Pulmonary artery endothelial cell (primary cell): Measurements from ENCODE around the gene TCF3. TPM values are rescaled to one million over a fixed set of nuclear protein-coding genes. Genes with fewer than 3 reads are reported as not detected.
"Not testable (repeated sequence)": the region's sequence is repeated elsewhere in the genome, so short reads cannot be mapped to it uniquely, and the experiment has no call there.

Experiments
- DNase-seq: peaks from one replicate; pipeline ENCODE4 v3.0.0-alpha.2; 2011; ENCODE audit warnings: low read depth, low spot score
- total RNA-seq: library from RNA; depleted of rRNA; stranded (reverse); fragments of >200 nt; gene quantifications from 2 replicates; pipeline ENCODE4 v1.2.3, GENCODE V29; 2014

The TCF3 gene
- total RNA-seq, 1 donor from 2014 or later = 150 TPM

DNA sequence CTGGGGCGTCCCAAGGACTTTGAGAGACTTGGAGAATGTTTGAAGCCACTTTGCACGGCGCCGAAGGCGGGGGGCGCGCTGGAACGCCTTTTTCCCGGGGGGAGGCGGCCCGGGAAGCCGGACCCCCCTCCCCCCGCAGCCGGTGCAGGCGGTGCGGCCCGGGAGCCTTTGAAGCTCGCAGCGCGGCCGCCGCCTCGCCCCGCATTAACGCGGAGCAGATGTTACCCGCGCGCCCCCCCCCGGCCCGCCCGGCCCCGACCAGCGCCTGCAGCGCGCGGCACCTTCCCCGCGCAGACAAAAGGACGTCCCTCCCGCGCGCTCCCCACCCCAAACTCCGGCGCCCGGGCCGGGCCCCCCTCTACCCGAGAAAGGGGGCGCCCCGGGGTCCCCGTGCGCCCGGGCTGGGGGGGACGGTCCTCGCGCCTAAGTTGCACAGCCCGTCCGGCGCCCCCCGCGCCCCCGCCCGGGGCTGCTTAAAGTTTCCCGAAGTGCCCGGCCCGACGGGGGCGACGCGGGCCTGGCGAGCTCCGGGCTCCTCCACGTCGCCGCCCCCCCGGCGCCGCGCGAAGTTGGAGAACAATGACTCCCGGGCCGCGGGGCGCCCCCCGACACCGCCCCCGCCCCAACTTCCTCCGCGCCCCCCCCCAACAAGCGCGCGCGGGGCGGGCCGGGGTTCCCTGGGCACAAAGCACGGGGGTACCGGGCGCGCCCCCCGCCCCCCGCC lies 685 bp downstream of the TCF3 start:
- no peak for DNase-seq

DNA sequence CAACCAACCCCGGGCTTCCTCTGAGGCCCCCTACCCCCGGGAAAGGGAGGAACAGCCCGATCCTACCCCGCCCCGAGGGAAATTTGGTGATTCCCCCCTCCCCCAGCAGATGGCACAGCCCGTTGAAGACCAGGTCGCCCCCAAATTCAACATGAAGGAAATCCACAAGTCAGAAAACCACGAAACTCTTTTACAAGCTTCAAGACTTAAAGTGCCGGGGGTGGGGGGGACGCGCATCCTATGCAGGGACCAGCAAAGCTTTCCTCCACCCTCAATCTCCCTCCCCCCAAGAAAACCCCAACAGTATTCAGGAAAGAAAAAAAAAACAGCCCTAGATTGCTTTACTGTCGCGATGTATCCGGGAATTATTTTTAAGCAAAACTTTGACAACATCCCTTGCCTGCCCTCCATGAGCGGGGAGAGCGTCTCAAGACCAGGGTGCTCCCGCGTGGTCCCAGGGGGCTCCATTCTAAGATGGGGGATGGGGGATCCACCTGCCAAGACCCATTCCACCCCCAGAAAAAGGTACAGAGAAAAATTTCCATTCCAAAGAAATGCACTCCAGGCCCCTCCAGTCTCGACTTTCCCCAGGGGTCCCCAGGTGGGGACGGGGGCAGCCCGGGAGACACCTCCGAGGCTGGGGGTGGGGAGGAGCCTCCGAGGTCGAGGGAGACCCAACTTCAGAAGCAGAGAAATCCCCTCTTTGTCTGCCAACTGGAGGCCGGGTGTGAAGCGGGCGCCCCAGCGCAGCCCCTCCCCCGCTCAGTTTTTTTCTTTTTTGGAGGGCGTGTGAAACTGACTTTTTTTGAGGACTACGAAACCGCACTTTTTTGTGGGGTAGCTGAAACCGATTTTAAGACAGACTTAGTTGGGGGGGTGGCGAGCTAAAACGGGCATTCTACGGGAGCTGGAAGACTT lies 1.5 kb downstream of the TCF3 start:
- DNase-seq = no peak

DNA sequence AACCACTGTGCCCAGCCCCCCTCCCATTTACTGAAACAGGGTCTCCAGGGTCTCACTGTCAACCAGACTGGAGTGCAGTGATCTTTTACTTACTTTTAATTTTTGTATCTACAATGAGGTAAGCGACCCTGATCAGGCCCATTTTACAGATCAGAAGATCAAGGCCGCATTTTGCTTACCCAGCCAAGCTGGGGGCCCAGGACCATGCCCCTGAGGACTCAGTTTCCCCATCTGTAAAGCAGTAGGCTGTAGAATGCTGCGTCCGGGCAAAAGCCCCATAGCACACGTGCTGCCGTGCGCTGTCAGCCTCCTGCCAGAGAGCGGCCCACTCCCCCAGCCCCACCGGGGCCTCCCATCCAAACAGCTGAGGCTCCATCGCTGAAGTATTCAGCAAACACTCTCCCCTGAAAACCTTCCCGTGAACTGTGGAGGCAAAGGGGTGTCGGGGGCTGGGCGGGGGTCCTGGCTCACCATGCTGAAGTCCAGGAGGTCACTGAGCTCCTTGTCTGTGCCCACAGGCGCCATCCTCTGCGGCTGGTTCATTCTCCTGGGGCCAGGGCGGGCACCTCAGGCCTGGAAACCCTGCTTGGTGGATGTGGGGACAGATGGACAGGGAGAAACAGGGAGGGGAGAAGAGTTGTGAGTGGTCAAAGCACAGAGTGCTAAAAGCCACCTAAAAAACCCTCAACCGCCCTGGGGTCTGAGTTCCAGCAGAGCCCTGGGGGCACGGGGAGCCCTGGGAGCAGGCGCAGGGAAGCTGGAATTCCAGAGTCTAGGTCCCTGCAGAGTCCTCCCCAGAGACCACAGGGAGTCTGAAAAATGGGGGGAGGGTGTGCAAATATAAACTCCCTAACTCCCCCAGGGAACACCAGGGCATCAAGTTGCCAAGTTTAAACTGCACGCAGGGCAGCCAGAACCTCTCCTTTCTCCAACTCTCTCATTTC lies 2.4 kb downstream of the TCF3 start:
- no peak for DNase-seq

DNA sequence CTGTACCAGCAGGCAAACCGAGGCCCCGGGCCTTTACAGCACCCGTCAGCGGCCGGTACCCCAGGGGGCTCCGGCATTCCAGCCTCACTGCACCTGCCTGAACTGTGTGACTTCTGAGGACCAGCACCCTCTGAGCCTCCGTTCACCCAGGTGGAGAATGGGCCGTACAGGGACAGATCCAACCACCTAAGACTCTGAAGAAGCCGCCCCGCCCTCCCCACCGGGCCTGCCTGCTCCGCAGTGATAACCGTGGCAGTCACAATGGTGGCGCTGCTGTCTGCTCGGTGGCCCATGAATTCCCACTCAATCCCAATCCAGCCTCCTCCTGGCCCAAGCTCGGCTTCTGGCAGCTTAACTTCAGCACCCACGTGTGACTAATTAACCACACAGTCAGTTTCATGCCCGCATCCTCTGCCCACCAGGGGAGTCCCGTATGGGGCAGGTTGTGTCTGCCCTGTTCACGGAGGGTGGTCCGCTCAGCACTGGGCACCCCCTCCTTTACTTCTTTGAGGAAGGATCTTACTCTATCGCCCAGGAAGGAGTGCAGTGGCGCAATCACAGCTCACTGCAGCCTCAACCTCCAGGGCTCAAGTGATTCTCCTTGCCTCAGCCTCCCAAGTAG lies 3.4 kb downstream of the TCF3 start:
- no peak for DNase-seq

DNA sequence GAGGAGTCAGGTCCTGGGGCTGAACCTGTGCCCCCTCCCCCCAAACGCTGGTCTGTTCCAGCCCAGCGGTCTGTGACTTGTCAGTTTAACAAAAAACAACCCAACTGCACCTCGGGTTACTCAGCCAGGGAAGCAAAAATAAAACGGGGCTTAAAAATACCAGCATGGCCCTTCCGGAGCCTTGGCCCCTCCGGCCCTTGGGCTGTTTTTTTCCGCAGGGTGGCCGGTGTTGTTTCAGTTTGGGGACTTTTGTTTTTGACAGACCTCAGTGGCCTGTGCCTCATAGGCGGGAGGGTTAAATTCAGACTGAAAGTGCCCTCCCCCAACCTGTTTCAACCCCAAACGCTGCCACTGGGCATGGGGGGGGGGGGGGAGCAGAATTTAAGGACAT lies 4.0 kb downstream of the TCF3 start:
- no peak for DNase-seq

DNA sequence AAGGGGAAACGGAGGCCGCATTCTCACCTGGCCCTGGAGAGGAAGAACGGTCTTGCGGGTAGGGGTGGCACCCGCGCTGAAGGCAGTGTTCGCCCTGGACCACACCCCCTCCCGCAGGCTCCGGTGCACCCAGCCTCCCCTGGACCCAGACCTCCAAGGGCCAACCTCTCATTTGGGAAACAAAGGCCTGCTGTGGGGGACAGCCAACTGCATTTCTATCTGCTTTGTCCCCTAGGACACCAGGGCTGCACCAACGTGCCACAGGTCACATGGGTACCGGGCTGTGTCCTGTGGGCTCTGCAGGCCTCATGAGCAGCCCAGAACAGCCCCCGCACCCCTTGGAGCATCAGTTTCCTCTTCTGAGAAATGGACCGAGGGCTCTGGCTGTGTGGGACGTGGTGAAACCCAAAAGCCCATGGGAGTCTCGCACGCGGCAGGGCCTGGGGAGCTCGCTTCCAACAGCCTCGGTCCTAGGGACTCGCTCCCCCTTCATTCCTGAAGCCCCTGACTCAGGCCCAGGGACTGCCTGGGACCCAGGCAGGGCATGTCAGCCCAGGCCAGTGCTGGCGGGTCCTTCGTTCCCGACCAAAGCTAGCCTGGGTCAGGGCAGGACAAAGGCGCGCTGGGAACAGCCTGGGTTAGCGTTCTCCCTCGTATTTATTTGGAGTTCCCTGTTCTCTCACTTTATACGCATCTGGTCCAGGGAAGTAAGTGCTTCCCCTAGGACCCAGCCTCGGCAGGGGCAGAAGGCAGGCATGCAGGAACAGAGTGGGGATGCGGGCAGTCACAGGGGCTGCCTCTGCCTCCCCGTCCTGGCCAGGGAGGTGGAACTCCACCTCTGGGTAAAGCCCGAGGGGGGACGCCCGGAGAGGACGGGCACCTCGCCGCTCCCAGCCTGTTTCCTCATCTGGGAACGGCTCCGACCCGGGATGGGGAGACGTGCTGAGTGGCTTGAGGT lies 4.6 kb downstream of the TCF3 start:
- DNase-seq = no peak

DNA sequence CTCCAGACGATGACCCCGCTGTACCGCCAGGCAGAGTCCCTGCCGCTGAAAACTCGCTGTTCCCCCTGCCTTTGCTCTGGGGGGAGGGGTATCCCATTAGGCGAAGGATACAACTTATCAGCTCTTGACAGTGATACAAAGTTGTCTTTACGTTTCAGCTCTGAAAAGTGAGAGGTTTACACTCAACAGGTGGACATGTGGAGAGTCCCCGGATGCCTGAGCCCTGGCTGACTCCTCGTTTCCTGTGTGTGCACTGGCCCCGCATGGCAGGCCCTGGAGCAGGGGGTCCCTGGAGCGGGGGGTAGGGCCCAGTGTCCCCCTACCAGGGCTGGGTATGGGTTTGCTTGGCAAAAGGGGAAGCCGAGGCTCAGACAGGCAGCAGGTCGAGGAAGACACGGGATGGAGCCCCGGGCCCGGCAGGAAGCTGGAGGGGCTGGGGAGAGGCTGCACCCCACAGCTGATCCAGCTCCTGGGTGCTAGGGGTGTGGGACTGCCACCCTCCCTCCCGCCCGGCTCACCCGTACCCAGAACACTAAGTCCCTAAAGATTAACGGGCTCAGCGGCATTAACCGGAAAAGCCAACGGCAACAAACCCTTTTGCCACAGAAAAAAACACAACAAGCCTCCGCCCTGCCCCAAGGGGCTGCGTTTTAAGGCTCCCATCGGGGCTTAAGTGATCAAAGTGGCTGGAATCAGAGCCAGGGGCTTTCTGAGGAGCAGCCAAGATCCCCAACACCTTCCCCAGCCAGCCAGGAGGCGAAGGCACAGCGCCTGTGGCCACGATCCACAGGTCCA lies 5.6 kb downstream of the TCF3 start:
- DNase-seq = no peak

DNA sequence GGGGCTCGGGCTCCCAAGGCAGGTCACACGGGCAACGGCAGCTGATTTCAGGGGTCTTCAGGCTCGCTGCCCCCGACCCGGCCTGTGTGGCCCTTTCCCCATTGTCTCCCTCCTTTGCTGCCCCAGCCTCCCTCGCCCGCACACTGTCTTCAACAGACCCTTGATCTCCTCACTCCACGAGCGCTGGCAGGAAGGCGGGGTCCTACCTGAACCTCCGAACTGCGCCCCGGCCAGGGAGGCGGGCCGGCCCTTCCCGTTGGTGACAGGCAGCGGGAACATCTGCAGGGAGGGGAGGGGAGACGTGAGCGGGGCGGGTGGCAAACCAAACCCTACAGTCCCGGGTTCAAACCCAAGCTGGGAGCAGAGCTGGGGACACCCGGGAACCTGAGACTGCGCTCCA lies 6.3 kb downstream of the TCF3 start:
- DNase-seq = no peak

DNA sequence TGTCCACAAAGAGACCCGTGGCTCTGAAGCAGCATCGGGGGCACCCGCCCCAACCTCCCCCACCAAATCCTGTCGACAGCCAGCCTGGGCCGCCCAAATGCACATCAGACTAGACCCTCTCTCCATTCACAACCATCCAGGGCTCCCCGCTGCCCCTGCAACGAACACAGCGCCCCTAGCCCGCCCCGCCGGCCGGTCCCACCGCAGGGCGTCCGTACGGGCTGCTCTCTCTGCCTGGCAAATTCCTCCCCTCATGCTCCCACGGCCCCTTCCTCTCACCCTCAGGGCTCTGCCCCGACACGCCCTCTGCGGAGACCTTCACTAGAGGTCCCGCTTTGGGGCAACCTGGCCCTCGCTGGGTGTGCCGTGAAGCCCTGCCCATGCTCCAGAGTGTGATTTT lies 7.1 kb downstream of the TCF3 start:
- DNase-seq = no peak

DNA sequence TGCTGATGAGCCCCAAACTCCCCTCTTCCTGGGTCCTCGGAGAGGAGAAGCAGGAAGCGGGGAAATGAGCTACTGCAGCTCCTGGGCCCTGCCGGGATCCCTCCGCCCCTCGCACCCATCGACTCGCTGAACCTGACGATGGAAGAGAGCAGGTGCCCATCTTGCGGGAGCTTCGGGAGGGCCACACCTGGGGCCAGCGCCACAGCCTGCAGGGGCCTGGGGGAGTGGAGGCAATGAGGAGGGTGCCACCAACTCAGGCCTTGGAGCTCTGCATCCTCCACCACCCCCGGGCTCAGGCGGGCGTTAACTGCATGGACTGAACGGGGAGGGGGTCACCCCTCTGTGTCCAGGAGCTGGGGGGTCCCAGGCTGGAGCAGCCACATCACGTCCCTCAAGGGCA lies 8.3 kb downstream of the TCF3 start:
- no peak for DNase-seq

DNA sequence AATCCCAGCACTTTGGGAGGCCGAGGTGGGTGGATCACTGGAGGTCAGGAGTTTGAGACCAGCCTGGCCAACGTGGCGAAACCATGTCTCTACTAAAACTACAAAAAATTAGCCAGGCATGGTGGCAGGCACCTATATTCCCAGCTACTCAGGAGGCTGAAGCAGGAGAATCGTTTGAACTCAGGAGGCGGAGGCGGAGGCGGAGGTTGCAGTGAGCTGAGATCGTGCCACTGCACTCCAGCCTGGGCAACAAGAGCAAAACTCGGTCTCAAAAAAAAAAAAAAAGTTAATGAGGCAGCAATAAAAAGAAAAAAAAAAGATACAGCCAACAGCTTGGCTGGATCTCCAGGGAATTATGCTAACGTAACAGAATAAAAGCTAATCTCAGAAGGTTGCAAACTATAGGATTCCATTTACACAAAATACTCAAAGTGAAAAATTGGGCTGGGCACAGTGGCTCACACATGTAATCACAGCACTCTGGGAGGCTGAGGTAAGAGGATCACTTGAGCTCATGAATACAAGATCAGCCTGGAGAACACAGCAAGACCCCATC lies 11.4 kb downstream of the TCF3 start:
- DNase-seq = not testable (repeated sequence)

DNA sequence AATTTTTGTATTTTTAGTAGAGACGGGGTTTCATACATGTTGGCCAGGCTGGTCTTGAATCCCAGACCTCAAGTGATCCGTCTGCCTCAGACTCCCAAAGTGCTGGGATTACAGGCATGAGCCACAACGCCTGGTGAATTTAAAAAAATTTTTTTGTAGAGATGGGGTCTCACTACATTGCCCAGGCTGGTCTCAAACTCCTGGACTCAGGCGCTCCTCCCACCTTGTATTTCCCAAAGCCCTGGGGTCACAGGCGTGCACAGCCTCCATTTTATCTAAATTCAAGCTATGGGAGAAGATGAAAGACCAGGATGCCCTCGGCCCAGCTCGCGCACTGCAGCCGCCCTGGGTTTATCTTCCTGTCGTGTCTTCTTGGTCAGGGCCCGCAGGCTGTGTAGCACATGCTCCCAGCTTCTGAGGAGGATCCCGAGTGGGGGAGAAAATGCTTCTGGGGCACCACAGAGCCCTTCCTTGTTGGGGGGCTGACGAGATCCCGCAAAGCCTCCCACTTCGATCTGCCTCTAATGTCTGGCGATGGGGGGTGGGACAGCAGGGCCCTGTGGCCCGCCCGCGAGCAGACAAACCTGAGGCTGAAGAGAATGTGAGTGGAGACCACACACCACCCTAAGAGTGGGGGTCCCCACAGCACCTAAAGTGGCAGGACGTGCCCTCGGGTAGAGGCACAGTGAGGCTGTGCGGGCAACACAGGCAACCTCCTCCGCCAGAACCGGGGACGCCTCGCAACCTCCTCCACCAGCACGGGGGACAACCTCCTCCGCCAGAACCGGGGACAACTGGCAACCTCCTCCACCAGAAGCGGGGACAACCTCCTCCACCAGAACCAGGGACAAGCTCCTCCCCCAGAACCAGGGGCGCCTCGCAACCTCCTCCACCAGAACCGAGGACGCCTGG lies 15.8 kb downstream of the TCF3 start:
- no peak for DNase-seq

DNA sequence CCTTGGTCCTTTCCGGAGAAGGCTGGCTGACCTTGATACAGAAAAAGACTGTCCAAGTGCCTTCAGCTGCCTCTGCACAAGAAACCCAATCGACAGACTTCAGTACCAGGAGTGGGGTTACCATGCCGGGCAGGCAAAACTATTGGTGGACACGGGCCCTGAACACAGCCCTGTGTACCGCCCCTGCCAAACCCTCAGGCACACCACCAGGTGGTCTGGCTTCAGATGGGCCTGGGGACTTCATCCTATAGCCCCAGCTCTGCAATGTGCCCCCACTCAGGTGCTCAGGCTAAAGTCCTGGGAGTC lies 17.5 kb downstream of the TCF3 start:
- DNase-seq = no peak

DNA sequence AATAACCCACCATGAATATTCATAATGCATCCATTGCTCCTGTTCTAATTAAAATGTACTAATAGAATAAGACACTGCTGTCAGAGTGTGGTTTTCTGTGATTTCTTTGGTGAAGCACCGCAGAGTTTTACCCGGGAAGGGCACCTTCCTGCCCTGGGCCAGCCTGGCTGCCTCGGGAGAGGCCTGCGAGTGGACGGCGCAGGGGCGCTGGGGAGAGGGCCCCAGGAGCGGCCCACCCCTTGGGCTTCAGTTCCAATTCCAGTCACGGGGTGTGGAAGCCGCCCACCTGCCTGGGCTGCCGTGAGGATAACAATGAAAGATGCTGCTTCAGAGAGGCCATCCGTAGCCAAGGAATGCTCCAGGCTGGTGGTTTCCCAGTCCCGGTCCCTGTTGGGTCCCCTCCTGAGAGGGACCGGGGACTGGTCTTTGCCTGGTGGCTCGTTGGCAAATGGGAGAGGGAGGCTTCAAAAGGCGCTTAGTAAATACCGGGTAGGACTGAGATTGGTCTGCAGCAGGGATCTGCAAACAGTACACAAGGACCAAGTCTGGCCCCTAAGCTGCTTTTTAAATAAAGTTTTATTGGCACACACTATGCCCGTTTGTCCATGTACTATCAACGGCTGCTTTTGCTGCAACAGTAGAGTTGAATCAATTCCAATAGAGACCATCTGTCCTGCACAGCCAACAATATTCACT lies 18.0 kb downstream of the TCF3 start:
- no peak for DNase-seq

DNA sequence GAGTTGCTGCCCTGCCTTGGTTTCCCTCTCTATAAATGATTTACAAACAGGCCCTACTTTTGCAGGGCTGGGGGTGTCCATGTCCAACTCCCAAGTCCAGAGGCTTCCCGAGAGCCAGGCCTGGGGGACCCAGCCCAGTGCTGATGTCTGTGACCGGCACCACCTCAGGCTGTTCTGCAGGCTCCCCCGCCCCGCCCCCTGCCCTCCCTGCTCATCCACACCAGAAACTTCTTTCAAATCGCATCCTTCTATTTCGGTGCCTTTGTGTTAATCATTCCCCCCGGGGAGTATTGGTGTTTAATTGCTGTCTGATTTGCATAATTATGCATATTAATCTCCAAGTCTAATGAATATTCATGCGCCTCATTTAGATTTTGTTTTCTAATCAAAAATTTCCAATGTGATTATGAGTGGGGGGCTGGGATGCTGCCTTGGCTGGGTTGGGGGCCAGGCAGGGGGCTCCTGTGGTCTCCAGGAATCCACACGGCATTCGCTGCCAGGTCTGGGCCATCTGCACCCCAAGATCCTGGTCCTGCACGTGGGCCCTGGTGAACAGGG lies 19.1 kb downstream of the TCF3 start:
- DNase-seq = no peak

DNA sequence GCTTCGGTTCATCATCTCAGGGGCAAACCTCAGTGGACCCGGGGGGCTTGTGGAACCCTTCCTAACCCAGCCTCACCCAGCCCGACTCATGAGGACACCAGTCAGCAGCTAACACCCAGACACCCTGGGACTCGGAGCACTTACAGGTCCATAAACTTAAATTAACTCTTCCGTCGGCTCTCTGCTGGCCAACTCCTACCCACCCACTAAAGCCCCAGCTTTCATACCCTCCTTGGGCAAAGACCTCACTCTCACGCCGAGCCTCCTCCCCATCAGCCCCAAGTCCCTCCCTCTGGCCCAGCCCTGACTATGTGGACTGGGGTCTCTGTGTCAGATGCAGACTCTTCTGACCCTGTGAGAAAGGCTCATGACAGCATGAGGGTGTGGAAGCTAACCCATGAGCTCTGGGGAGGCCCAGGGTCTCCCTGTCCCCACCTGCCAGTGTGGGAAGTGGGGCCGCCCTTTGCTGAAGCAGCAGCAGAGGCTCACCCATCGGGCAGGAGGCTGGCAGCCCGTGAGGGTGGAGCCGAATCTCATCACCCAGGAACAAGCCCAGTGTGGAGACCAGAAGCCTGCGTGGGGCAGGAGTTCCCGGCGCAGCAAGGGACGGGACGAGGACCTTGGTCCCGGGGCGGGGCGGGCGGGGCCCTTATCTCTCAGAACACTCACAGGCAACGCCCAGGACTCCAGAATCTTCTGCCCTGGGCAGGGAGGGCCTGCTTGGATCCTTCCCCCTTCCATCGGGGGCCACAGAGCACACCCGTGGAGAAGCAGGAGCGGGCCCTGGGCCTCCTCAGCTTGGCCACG lies 19.8 kb downstream of the TCF3 start:
- no peak for DNase-seq
